ENCODE data around the gene ZNF775.

- TF ChIP-seq POLR2AphosphoS5 (IDR thresholded peaks at IDR 0.05; ENCODE audit: low read depth, low read length) (no peak), POLR2A (IDR thresholded peaks at IDR 0.05; ENCODE audit: low read depth, low read length) (no peak), TAF1 (IDR thresholded peaks at IDR 0.05; ENCODE audit: borderline replicate concordance, low read depth, low read length) (no peak)
Observed at GRCh38 chr7:150360363-150361058, 18.6 kb upstream of the ZNF775 start.

All from GM12892 (cell line).